ENCODE measurements around the gene PLXNA1. TPM values are rescaled to one million over a fixed set of nuclear protein-coding genes. Genes with fewer than 3 reads are reported as not detected.

PLXNA1 gene
- total RNA-seq, 1 donor from 2014 or later: 16.1 TPM

DNA sequence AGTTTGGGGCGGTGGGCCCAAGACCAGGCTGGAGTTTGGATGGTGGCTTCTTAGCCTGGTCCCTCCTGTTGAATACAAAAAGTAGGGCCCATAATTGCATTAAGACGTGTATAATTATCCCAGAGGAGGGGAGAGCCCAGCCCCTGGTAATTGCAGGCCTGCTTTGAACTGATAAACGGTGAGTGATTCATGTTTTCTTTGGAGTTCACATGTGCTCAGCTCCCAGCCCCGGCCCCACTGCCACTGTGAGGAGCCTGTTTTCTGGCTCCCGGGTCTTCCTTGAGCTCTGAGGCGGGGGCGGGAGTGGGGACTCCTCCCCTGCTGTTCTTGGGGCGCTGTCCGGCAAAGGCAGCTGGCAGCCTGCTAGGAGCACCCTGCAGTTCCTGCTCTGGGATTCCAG, 3.1 kb downstream of the PLXNA1 start:
- intact Hi-C loops (cut with micrococcal nuclease): no loop called here

DNA sequence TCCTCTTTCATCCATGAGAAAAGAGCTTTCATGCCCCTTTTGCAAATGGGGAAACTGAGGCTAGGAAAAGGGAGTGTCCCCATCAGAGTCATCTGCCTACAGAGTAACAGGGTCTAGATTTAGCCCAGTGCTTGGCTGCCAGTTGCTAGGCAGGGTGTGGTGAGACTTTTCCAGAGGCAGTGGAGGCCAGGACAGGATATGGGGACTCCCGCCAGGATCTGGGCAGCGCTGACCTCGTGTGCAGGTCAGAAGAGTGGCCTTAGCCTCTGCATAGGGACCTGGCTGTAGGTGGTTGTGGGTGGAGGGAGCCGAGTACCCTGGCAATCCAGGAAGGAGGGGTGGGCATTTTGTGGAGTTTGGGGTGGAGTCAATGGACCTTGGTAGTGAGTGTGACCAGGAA, 4.2 kb downstream of the PLXNA1 start:
- intact Hi-C loops (cut with micrococcal nuclease): no loop called here

DNA sequence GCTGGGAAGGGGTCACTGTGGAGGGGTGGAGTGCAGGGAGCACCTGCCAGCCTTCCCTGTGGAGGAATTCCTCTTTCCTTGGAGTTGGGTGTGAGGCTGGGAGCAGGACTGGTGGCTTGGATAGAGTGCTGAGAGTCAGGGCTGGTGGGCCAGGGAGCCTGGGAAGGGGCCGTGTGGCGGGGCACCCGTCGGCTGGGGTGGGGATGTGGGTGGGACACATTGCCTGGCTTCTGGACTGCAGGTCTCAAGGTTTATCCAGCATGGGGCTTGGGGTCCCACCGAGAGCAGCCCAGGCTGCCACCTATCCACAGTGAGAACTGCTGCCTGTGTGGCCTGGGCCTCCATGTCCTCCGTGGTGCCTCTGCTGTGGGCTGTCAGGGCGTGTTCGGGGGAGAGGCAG, 4.7 kb downstream of the PLXNA1 start:
- intact Hi-C loops (cut with micrococcal nuclease): no loop called here

DNA sequence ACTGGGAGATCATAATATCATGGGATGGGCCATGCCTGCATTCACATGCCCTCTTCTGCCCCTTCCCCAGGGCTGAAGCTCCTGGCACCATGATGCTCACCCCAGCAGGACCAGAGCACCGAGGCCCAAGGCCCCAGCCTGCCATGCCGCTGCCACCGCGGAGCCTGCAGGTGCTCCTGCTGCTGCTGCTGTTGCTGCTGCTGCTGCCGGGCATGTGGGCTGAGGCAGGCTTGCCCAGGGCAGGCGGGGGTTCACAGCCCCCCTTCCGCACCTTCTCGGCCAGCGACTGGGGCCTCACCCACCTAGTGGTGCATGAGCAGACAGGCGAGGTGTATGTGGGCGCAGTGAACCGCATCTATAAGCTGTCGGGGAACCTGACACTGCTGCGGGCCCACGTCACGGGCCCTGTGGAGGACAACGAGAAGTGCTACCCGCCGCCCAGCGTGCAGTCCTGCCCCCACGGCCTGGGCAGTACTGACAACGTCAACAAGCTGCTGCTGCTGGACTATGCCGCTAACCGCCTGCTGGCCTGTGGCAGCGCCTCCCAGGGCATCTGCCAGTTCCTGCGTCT, 5.6 kb downstream of the PLXNA1 start:
- intact Hi-C loops (cut with micrococcal nuclease): no loop called here

DNA sequence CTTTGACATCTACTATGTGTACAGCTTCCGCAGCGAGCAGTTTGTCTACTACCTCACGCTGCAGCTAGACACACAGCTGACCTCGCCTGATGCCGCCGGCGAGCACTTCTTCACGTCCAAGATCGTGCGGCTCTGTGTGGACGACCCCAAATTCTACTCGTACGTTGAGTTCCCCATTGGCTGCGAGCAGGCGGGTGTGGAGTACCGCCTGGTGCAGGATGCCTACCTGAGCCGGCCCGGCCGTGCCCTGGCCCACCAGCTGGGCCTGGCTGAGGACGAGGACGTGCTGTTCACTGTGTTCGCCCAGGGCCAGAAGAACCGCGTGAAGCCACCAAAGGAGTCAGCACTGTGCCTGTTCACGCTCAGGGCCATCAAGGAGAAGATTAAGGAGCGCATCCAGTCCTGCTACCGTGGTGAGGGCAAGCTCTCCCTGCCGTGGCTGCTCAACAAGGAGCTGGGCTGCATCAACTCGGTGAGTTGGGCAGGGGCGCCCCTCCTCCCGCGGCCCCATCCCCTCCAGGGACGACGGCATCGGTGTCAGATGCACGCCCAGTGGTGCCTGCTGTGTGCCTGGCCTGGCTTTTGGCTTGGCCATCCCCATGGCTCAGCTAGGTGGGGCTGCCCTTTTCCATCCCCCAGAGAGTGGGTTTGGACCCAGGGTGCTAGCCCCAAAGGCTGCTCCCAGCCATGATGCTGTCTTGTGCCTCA, 6.6 kb downstream of the PLXNA1 start:
- intact Hi-C loops (cut with micrococcal nuclease): no loop called here

DNA sequence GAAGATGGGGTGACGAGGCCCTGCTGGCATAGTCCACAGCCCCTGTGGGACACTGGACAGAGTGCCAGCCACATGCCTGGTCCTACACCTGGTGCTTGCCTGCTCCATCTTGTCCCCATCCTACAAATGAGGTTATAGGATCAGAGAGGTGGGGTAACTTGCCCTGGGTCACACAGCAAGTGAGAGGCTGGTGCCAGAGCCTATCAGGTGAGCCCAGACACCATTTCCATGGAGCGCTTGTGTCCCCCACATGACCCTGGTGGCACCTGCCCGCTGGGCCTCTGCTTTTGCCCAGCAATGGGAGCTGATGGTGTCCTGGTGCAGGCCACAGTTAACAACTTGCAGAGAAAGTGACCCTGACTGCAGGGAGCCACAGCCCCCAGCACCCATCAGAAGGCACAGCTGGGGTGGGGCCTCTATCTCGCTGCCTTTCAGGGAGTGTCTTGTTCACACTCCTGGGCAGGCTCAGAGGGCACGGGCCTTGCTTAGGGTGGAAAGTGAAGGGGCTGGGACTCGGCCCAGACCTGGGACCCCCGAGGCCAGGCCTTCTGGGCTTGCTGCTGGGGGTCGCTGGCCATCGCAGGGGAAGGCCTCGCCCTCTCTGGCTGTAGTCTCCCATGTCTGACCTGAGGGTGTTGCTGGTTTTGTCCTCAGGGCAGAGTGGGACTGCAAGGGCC, 7.2 kb downstream of the PLXNA1 start:
- intact Hi-C loops (cut with micrococcal nuclease): no loop called here

DNA sequence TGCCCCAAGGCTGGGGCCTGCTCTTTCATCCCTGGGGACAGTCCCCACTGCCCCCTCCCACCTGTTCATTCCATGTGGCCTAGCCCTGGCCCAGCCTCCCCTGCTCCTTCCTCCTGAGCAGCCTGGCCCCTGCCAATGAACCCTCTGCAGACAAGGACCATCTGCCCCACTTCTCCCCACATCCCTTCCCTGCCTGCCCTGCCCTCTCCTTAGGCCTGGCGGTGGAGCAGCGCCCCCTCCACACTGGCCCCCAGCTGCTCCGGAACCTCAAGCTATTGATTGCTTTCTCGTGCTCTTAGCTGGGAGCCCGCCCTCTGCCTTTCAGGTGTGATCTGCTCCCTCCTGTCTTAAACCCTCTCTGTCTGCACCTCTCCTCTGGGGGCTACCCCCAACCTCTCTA, 8.0 kb downstream of the PLXNA1 start:
- intact Hi-C loops (cut with micrococcal nuclease): no loop called here

DNA sequence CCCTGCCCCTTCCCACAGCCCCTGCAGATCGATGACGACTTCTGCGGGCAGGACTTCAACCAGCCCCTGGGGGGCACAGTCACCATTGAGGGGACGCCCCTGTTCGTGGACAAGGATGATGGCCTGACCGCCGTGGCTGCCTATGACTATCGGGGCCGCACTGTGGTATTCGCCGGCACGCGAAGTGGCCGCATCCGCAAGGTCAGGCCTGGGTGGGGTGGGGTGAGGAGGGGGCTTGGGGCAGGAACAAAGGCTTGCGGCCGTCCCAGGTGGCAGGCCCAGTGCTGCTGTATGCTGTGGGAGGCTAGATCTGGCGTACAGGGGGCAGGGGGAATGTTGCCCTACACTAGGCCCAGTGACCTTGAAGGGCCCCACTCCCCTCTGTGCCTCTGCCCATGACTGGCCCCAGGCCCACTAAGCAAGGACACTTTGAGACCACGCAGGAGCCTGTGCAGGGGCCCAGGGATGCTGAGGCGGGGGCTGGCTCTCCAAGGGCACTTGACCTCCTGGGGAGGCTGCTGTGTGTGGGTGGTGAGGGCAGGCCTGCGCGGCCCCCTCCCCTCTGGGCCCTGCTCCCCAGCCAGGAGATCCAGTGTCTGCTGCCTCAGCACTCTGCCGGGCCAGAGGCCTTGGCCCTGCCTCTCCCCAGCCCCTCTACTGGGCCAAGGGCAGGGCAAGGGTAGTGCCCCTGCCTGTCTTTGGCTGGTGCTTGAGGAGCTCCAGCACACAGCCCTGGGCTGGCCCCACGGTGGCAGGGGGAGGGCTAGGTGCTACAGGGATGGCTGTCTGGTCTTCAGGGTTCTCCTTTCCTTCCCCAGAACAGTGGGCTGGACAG, 8.7 kb downstream of the PLXNA1 start:
- intact Hi-C loops (cut with micrococcal nuclease): no loop called here

DNA sequence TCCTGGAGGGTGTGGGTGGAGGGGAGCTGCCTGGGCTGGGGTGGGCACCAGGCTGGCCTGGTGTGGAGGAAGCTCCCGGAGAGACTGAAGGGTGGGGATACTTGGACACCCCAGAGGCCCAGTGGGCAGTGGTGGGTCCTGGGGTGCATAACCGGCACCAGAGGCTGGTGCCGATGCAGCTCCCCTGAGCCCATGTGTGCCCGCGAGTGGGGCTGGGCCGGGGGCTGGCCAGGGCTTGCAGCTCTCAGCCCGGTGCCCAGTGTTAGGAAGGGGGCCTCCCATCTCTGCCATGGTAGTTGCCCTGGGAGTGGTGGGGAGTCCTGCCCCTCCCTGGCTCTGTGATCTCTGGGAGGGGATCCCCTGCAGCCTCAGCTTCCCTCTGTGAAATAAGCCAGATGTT, 9.3 kb downstream of the PLXNA1 start:
- intact Hi-C loops (cut with micrococcal nuclease): no loop called here

DNA sequence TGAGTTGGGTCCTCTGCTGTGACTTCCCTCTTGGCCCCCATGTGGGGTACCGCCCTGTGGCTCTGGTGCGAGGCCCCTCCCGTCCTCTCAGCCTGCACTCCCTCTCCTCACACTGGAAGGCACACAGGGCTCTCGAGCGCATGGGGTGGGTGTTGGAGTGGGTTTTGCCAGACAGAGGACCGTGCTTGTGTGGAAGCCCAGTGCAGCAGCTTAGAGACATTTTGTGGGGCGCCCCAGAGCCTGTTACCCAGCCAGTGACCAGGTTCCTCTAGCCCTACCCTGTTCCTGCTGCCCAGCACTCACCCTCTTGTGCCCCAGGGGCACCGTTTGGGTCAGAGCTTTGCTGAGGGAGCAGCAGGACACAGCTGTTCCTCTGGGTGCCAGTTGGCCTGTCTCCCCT, 9.9 kb downstream of the PLXNA1 start:
- intact Hi-C loops (cut with micrococcal nuclease): no loop called here

DNA sequence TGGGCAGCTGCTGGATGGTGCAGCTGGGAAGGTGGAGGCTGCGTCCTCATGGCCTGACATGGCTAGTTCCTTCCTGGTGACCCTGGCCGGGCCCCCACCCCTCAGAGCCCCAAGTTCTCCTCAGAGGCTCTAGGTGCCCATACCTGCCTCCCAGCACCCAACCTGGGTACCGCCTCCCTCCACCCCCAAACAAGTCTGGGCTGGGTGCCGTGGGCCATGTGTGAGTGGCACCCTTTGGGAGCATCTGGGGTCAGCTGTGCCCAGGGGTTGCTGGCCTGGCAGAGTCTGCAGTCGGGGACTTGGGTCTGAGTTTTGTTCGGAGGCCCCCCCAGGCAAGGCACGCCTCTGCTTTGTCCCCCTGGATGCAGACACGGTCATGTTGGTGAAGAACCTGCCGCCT, 10.5 kb downstream of the PLXNA1 start:
- intact Hi-C loops (cut with micrococcal nuclease): no loop called here

DNA sequence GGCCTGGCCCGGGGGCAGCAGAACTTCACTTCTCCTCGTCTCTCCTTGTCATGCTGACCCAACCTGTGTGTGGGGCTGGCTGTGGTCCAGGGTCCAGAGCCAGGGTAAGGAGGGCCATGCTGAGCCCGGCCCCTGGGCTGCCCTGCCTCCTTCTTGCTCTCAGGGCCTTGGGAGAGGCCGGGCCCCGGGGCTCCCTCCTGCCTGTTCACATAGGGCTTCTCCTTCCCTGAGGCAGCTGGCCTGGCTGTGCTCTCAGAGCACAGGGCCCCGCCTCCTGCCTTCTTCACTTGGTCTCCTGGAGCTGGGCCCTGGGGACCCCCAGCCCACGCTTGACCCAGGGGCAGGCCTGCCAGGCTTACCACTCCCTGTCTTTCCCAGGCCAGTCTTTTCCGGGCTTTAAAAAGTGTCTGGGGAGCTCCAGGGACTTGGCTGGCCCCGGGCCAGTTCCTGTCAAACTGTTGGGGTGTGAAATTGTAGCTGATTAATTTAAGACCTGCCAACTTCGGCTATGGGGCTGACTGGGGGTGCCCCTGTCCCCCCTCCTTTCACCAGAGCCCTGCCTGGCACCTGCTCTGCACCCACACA, 11.8 kb downstream of the PLXNA1 start:
- intact Hi-C loops (cut with micrococcal nuclease): no loop called here

DNA sequence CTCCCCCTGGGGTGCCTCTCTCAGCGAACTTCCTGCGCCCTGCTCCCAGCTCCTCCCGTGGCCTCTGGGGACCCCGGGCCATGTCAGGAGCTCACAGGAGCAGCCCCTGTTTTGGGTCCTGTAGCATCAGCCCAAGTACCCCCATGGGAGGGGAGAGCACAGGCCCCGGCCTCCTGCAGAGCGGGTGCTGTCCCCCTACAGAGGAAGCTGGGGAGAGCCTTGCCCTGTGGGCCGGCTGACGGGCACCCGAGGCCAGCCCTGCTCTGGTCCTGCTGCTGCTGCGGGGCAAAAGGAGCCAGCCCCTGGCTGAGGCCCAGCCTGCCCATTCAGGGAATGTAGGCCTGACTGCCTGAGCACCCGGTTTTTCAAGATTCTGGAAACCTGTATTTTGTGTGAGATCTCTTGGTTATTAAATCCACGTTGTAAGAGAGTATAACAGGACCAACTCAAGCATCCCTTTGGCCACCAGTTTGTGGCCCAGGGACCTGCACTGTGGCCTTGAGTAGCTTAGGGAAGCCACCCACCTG, 12.4 kb downstream of the PLXNA1 start:
- intact Hi-C loops (cut with micrococcal nuclease): no loop called here

DNA sequence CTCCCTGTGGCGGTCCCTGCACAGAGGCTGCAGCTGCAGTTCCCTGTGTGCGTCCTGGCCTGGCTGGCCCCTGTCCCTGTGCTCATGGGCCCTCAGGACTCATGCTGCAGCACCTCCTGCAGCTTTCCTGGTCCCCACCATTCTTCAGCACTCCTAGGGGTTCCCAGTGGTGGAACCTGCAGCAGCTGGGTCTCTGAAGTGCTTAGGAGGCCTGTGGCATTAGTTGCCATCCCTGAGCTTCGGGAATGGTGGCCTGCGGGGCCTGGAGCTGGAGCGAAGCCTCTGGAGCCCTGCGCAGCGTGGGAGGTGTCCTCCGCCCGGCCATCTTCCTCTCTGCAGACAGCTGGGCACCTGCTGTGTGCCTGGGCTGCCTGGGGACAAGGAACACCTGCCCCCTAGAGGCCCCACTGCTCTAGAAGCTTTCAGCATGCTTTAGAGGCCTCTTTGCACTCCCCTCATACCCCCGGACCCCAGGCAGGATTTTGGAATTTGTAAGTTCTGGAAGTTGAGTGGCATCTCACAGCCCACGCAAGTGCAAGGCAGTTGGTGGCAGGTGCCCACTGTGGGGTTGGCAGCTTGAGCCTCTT, 13.1 kb downstream of the PLXNA1 start:
- intact Hi-C loops (cut with micrococcal nuclease): loop anchor here (1.0 kb wide), 1 partner anchor 317 kb away; no protein-coding TSS in a partner anchor

DNA sequence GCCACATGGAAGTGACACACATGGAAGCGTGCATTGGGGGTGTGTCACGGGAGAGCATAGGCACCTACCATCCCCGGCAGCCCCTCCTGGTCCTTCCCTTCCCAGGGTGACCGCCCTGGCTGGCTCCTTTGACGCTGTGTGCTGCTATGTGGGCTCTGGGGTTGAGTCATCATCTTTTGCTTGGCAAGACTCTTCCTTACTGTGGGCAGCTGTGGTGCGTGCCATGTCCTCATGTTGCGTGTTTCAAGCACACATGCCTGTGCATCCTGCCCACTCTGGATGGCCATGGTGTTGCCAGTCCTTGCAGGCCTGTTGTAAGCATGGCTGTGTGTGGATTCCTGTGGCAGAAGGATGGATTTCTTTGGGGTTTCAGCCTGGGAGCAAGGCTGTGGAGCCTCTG, 14.0 kb downstream of the PLXNA1 start:
- intact Hi-C loops (cut with micrococcal nuclease): loop anchor here (1.0 kb wide), 1 partner anchor 318 kb away; no protein-coding TSS in a partner anchor

DNA sequence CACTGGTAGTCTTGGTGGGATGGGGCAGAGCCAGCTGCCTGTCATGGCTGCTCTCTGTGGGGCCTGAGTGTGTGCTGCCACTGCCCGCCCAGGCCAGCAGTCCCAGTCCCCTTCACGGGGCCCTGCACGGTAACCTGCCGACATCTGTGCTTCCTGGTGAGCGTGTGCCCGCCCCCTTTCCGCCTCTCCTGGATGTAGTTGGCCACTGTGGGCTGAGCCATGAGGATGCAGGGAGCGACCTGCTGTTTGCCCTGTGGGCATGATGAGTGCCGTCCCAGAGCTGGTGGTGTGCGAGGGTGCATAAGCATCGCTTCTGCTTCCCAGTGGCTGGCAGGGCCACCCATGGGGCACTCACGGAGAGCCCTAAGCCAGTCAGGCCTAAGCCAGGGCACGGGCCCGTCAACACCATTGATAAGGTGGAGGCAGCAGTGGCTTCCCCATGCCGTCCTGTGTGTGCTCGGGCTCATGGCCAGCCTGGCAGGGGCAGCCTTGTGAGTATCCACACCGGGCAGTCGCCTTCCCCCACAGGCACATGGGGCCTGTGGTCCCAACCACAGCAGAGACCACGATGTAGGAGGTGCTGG, 14.6 kb downstream of the PLXNA1 start:
- intact Hi-C loops (cut with micrococcal nuclease): no loop called here

DNA sequence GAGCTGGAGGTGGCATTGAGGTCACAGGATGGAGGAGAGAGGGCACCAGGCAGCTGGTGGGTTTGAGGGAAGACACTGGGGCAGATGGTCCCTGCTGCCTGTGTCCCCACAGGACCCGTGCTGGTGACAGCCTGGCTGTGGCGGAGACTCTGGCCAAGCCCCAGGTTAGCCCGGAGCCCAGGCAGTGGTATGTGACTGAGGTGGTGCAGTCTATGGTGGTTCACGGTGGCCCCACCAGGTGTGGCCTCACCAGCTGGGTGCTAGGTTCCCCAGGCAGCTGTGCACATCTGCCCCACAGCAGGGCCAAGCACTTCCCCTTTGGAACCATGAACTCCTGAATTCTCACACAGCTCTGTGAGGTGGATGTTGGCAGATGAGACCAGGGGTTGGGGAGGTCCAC, 15.4 kb downstream of the PLXNA1 start:
- intact Hi-C loops (cut with micrococcal nuclease): no loop called here

DNA sequence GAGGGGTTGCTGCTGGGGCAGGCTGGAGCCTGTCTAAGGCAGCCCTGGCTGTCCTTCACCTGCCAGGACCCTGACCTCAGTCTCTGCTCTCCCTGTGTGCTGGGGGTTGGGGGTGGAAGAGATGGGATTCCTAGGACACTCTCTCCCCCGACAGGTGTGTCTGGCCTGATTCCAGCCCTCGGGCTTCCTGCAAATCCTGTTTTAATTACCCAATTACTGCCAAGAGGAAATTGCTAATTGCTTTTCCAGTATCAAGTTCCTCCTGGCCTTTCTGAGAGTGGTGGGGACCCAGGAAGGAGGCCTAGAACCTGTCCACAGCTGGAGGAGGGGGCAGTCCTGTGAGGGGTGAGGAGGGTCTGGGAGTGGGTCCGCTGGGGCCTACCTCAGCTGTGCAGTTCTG, 15.8 kb downstream of the PLXNA1 start:
- intact Hi-C loops (cut with micrococcal nuclease): no loop called here

DNA sequence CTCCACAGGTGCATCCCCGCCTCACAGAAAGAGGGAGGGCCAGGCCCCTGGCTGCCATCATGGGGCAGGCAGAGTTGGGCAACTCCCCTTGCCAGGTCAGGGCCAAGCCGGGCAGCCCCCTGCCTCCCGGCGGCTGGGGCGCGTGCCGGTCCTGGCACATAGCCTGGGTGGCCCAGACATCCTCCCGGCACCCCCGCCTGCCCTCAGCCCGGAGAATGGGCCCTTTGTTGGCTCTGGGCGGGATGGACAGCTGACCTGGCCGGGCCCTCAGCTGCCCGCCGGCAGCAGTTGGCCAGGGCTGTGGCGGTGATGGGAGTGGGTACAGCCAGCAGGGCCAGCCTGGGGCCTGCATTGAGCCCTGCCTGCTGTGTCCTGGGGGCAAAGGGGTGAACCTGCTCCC, 16.5 kb downstream of the PLXNA1 start:
- intact Hi-C loops (cut with micrococcal nuclease): no loop called here

DNA sequence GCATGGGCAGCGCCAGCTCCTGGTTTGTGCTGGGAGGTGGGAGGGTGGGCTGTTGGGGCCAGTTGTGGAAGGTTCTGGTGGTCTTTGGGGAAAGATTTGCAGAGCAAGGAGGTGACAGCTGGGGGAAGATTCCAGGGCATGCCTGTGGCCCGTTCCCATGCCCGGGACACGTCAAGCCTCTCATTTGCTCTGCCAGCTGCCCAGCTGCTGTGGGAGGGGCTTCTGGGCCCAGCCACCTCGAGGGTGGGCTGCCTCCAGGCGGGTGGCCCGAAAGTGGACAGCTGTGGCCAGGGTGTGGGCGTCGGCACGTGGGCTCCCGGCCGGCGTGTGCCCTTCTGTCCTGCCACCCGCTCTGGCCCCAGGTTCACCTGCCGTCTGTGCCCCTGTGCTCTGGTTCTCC, 17.2 kb downstream of the PLXNA1 start:
- intact Hi-C loops (cut with micrococcal nuclease): no loop called here

DNA sequence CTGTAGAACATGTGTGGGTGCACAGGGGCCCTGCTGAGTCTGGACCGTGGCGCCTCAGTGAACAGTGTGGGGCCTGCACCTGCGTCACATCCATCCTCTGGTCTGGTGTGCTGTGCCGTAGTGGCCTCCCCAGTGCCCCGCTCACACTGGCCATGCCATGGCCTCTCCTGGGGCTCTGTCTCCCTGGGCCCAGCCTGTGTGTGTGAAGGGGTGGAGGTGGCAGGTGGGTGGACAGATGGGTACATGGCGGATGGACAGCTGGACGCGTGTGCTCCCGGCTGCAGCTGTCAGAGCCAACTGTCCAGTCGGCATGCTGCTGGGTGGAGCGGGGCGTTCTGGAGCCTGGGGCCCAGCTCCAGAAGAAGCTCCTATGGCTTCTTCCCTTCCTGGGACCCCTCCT, 17.8 kb downstream of the PLXNA1 start:
- intact Hi-C loops (cut with micrococcal nuclease): no loop called here

All from T-helper 1 cell treated with Interleukin-12 subunit alpha and Interleukin-12 subunit beta and Interleukin-4 antibody, amounts not matched to agents 30 ng/mL and 1 ng/mL, for 36 hours (primary cell).